ENCODE measurements around the gene TARDBP. TPM values are rescaled to one million over a fixed set of nuclear protein-coding genes. Genes with fewer than 3 reads are reported as not detected.
"Not testable (repeated sequence)": the region's sequence is repeated elsewhere in the genome, so short reads cannot be mapped to it uniquely, and the experiment has no call there.

The TARDBP gene
- total RNA-seq, 1 donor from 2014 or later: 117 TPM

DNA sequence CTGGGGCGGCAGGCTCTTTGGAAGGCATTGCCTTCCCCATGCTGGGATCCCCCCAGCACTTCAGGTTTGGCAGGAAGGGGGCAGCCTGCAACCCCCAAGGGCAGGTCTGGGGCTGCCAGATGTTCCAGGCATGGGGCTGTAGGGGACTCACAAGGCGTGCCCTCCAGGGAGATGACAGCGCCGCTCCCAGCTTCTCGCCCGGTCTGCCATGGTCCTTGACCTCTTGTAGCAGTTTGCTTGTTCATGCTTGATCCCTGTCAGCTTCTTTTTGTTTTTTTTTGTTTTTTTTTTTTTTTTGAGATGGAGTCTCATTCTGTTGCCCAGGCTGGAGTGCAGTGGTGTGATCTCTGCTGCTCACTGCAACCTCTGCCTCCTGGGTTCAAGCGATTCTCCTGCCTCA lies 21.6 kb upstream of the TARDBP start:
- Mint-ChIP-seq H3K27ac (ENCODE audit: unreplicated experiment) (no peak overlapping the region), H3K27me3 (ENCODE audit: unreplicated experiment) (peaks cover 47% of the 10 kb centered on the region), H3K4me1 (ENCODE audit: unreplicated experiment) (peaks cover 4% of the 10 kb centered on the region), H3K9me3 (ENCODE audit: unreplicated experiment) (no peaks in the 10 kb centered on the region), H3K4me3 (ENCODE audit: unreplicated experiment) (no peak overlapping the region), H3K36me3 (ENCODE audit: unreplicated experiment) (no peaks in the 10 kb centered on the region)
- TF ChIP-seq, protein P1, sequence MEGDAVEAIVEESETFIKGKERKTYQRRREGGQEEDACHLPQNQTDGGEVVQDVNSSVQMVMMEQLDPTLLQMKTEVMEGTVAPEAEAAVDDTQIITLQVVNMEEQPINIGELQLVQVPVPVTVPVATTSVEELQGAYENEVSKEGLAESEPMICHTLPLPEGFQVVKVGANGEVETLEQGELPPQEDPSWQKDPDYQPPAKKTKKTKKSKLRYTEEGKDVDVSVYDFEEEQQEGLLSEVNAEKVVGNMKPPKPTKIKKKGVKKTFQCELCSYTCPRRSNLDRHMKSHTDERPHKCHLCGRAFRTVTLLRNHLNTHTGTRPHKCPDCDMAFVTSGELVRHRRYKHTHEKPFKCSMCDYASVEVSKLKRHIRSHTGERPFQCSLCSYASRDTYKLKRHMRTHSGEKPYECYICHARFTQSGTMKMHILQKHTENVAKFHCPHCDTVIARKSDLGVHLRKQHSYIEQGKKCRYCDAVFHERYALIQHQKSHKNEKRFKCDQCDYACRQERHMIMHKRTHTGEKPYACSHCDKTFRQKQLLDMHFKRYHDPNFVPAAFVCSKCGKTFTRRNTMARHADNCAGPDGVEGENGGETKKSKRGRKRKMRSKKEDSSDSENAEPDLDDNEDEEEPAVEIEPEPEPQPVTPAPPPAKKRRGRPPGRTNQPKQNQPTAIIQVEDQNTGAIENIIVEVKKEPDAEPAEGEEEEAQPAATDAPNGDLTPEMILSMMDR (IDR thresholded peaks at IDR 0.05): no peak
- DNase-seq (ENCODE audit: extremely low spot score, unreplicated experiment): no peak

DNA sequence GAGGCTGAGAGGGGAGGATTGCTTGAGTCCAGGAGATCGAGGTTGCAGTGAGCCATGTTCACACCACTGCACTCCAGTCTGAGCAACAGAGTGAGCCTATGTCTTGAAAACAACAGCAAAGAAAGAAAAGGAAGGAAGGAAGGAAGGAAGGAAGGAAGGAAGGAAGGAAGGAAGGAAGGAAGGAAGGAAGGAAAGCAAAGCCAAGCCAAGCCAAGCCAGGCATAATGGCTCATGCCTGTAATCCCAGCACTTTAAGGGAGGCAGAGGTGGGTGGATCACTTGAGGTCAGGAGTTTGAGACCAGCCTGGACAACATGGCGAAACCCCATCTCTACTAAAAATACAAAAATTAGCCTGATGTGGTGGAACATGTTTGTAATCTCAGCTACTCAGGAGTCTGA lies 20.4 kb upstream of the TARDBP start:
- not testable (repeated sequence) for H3K9me3 Mint-ChIP-seq (ENCODE audit: unreplicated experiment); H3K4me3 Mint-ChIP-seq (ENCODE audit: unreplicated experiment); H3K36me3 Mint-ChIP-seq (ENCODE audit: unreplicated experiment); DNase-seq (ENCODE audit: extremely low spot score, unreplicated experiment); H3K4me1 Mint-ChIP-seq (ENCODE audit: unreplicated experiment); H3K27ac Mint-ChIP-seq (ENCODE audit: unreplicated experiment)
- peaks cover 37% of the 10 kb centered on the region for H3K27me3 Mint-ChIP-seq (ENCODE audit: unreplicated experiment)

DNA sequence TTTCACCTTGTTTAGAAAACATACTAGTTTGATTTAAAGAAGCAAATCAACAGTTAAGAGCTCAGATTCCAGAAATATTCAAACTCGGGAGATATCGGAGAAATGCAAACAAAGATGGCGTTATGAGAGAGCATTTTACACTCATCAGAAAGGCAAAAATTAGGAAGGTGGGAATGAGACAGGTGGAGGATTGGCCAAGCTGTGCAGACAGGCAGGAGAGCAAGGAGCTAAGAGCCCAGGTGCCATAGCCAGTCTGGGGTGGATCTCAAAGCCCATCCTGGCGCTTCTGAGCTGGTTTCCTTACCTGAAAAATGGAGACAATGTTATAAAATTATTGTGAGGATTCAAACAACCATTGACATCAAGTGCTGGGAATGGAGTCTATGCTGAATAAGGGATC lies 19.6 kb upstream of the TARDBP start:
- Mint-ChIP-seq H3K4me3 (ENCODE audit: unreplicated experiment) (no peak overlapping the region), H3K4me1 (ENCODE audit: unreplicated experiment) (peaks cover 4% of the 10 kb centered on the region), H3K27me3 (ENCODE audit: unreplicated experiment) (peaks cover 29% of the 10 kb centered on the region), H3K36me3 (ENCODE audit: unreplicated experiment) (no peaks in the 10 kb centered on the region), H3K27ac (ENCODE audit: unreplicated experiment) (no peak overlapping the region), H3K9me3 (ENCODE audit: unreplicated experiment) (no peaks in the 10 kb centered on the region)
- TF ChIP-seq, protein P1 (IDR thresholded peaks at IDR 0.05): no peak
- DNase-seq (ENCODE audit: extremely low spot score, unreplicated experiment): no peak

DNA sequence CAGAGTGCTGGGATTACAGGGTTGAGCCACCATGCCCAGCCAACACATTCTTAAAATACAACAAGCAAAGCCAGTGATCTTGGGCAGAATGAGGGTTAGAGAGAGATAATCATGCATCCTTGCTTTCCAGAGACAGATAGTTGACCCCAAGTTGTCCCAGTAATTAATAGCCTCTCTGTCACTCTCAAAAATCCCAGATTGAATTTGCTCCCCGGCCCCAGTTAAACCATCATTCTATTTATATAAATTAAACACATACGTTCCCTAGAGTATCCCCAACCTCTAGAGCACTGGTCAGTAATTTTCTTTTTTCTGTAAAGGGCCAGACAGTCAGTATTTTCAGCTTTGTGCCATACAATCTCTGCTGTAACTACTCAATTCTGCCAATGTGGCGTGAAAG lies 16.4 kb upstream of the TARDBP start:
- Mint-ChIP-seq H3K27ac (ENCODE audit: unreplicated experiment) (no peak overlapping the region), H3K4me3 (ENCODE audit: unreplicated experiment) (no peak overlapping the region), H3K9me3 (ENCODE audit: unreplicated experiment) (no peaks in the 10 kb centered on the region), H3K36me3 (ENCODE audit: unreplicated experiment) (no peaks in the 10 kb centered on the region), H3K4me1 (ENCODE audit: unreplicated experiment) (no peaks in the 10 kb centered on the region), H3K27me3 (ENCODE audit: unreplicated experiment) (peaks cover 26% of the 10 kb centered on the region)
- DNase-seq (ENCODE audit: extremely low spot score, unreplicated experiment): no peak
- TF ChIP-seq, protein P1 (IDR thresholded peaks at IDR 0.05): no peak

DNA sequence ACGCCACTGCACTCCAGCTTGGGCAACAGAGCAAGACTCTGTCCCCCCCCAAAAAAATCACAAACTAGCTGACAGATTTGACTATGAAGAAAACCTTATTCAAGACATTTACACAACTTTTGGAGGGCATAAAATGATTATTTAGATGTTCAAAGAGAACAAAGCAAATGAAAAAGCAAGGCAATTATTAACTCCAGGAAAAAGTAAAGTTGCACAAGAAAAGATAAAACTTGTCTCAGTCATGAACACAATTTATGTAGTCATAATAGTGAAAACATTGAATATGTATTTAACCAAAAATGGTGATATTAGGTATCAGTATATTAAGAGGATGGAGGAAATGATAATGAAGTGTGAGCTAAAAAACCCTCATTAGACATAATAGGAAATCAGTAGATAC lies 11.9 kb upstream of the TARDBP start:
- Mint-ChIP-seq H3K27me3 (ENCODE audit: unreplicated experiment) (peaks cover 14% of the 10 kb centered on the region), H3K4me1 (ENCODE audit: unreplicated experiment) (no peaks in the 10 kb centered on the region), H3K4me3 (ENCODE audit: unreplicated experiment) (no peak overlapping the region), H3K27ac (ENCODE audit: unreplicated experiment) (no peak overlapping the region), H3K9me3 (ENCODE audit: unreplicated experiment) (no peaks in the 10 kb centered on the region), H3K36me3 (ENCODE audit: unreplicated experiment) (no peaks in the 10 kb centered on the region)
- DNase-seq (ENCODE audit: extremely low spot score, unreplicated experiment): no peak
- TF ChIP-seq, protein P1 (IDR thresholded peaks at IDR 0.05): no peak

DNA sequence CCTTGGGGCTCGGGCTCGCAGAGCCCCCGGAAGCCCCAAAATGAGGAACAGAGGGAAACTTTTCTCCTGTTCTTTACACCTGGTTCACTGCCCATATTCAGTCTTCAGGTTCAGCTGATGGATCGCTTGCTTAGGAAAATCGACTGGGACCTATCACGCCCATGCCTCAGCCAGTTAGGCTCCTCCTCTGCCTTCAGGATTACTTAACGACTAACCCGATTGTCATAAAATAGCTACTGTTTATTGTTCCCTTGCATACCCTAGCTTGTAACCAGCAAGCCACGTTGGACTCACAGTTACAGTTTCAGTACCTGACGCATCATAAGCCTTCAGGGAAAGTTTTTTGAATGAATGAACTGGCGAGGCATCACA lies 692 bp downstream of the TARDBP start:
- no peaks in the 10 kb centered on the region for H3K27me3 Mint-ChIP-seq (ENCODE audit: unreplicated experiment)
- TF ChIP-seq, protein P1 (IDR thresholded peaks at IDR 0.05): no peak
- peak overlapping the region; percentile 23 for H3K27ac Mint-ChIP-seq (ENCODE audit: unreplicated experiment)
- no peaks in the 10 kb centered on the region for H3K9me3 Mint-ChIP-seq (ENCODE audit: unreplicated experiment)
- peaks cover 28% of the 10 kb centered on the region for H3K36me3 Mint-ChIP-seq (ENCODE audit: unreplicated experiment)
- DNase-seq (ENCODE audit: extremely low spot score, unreplicated experiment): no peak
- peak overlapping the region; percentile 81 for H3K4me3 Mint-ChIP-seq (ENCODE audit: unreplicated experiment)
- peaks cover 17% of the 10 kb centered on the region for H3K4me1 Mint-ChIP-seq (ENCODE audit: unreplicated experiment)

DNA sequence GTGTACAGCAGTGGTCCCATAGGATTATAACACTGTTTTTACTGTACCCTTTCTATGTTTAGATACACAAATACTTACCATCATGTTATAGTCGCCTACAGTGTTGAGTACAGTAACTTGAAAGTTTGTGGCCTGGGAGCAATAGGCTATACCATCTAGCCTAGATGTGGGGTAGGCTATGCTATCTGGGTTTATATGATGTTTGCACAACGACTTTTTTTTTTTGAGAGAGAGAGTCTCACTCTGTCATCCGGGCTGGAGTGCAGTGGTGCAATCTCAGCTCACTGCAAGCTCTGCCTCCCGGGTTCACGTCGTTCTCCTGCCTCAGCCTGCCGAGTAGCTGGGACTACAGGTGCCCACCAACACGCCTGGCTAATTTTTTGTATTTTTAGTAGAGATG lies 6.9 kb downstream of the TARDBP start:
- H3K4me1 Mint-ChIP-seq (ENCODE audit: unreplicated experiment); DNase-seq (ENCODE audit: extremely low spot score, unreplicated experiment); H3K27ac Mint-ChIP-seq (ENCODE audit: unreplicated experiment); H3K9me3 Mint-ChIP-seq (ENCODE audit: unreplicated experiment); H3K27me3 Mint-ChIP-seq (ENCODE audit: unreplicated experiment); H3K4me3 Mint-ChIP-seq (ENCODE audit: unreplicated experiment): not testable (repeated sequence)
- H3K36me3 Mint-ChIP-seq (ENCODE audit: unreplicated experiment): peaks cover 64% of the 10 kb centered on the region
